Lung microvascular endothelial cell (primary cell): ENCODE data around the gene PARP6. TPM values are rescaled to one million over a fixed set of nuclear protein-coding genes. Genes with fewer than 3 reads are reported as not detected.

Source experiments
- DNase-seq, 2 donors: peaks; one replicate each; pipeline versions ENCODE4 v3.0.0 to v3.0.0-alpha.2; 2010; ENCODE audit warnings: low read depth in 2 of 2
- total RNA-seq: library from RNA; depleted of rRNA; stranded (reverse); fragments of >200 nt; gene quantifications from 2 replicates; pipeline ENCODE4 v1.2.1, GENCODE V29; 2014

The PARP6 gene, protein sequence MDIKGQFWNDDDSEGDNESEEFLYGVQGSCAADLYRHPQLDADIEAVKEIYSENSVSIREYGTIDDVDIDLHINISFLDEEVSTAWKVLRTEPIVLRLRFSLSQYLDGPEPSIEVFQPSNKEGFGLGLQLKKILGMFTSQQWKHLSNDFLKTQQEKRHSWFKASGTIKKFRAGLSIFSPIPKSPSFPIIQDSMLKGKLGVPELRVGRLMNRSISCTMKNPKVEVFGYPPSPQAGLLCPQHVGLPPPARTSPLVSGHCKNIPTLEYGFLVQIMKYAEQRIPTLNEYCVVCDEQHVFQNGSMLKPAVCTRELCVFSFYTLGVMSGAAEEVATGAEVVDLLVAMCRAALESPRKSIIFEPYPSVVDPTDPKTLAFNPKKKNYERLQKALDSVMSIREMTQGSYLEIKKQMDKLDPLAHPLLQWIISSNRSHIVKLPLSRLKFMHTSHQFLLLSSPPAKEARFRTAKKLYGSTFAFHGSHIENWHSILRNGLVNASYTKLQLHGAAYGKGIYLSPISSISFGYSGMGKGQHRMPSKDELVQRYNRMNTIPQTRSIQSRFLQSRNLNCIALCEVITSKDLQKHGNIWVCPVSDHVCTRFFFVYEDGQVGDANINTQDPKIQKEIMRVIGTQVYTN
- 6.5 and 17.1 TPM in 2 replicates for total RNA-seq

DNA sequence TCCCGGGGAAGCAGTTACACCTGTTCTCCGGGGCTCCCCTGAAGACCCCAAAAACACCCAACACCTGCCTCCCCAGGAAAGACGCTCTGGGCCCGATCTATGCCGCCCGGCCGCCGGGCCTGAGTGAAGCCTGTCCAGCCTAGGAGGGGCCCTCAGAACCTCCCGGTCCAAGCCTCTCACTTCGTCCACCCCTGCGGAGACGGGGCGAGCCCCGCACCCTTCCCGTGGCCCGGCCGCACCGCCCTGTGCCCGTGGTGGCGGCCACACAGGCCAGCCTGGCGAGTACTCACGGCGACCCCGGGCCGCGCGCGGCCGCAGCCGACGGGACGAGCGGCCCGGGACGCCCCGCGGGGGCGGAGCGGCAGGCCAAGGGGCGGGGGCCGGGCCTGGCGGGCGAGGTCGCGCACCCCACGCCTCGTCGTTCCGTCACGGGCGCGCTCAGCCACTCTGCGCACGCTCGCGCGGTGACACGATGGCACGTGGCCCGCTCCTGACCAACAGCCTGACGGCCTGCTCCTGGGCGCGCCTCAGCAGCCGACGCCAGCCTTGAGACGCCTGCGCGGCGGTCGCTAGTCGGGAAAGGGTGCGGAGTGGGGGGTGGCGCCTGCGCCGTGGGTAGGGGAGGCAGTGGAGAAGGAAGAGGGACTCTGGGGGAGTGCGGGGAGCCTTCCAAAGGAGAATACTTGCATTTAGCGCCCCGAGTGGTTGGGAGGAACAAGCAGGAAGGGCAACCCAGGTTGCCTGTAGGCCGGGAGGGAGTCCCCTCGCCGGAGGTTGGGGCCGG lies at the start of gene PARP6:
TSS of gene PARP6 (minus strand) at position 342 of the 784 bp plus-strand sequence. CDS start 5,077 bp downstream, outside the sequence.
- DNase-seq, result peak; percentile 98

DNA sequence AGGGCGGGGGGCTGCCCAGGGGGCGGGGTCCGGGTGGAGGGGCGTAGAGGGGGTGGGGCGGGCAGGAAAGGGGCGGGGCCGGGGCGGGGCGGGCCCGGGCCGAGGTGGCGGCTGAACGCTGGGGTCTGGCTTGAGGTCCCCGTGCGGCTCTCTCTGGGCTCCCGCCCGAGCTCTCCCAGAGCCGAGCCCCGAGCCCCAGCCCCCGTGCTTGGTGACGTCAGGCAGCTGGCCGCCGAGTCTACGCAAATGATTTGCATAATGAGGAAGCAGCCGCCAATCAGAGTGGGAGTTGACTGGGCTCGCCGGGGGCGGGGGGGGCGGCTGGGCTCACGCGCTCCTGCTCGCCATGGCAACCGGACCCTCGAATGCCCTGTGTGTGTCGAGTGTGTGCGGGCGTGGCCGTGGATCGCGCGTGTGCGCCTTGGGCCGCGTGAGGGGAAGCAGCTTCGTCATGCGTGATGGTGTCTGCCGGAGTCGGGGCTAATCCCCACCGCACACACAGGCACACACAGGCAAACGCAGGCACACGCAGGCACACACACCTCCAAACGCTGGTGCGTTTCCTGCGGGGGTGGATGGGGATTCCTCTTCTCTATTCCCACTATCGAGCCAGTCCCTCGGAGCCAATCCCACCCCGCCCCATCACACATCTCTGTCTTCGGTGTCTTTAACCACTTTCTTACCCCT lies 47.8 kb upstream of the PARP6 start, which contains the start of gene CELF6:
TSS of gene CELF6 (minus strand) at position 173 of the 687 bp plus-strand sequence. CDS start 283 bp downstream, outside the sequence.
- DNase-seq, result peak; percentile 79 to 82

DNA sequence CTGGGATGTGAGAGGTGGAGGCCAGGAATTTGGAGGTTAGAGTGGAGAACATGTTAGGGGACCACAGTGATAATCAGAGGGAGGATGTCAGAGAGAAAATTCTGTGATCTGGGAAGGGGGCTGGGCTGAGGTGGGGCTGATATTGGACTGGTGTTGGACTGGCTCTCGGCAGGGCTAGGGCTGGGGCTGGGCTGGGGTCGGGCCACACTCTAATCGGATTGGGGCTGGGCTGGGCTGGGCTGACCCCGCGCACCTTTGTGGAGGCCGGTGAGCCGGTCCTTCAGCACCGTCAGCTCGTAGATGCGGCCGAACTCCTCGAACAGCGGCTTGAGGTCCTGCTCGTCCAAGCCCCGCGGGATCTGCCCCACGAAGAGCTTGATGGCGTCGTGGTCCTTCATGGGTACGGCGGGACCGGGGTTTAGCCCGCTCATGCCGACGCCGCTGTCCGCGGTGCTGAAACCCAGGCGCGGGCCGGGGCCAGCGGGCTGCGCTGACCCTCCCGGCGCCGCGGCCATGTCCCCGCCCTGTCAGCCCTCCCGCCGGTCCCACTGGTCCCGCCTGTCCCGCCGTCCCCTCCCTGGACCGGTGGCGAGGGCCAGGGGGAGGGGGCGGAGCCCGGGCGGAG lies 47.1 kb upstream of the PARP6 start:
- DNase-seq, result peak; percentile 66 to 79

DNA sequence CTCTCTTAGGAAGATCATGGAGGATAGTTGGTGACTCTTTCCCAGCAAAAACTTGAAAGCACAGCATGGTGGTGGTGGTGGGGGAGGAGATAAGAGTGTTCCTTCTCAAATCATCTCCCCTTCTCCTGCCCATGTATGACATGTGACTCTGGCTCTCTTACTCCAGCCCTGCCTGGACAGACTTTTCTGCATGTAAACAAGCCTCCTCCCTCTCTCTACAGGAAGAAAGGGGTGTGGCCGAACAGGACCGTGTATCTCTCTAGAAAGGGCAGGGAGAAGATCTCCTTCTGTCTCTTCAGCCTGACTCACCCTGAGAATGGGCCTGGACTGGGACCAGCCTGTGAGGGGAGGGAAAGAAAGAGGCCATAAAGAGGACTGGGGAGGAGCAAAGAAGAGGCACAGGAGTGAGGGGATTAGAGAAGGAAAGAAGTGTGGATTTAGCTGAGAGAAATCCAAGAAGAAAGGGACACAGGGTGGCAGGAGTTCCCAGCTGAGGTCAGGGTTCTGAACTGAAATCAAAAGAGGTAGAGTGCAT lies 46.1 kb upstream of the PARP6 start:
- no peak for DNase-seq

DNA sequence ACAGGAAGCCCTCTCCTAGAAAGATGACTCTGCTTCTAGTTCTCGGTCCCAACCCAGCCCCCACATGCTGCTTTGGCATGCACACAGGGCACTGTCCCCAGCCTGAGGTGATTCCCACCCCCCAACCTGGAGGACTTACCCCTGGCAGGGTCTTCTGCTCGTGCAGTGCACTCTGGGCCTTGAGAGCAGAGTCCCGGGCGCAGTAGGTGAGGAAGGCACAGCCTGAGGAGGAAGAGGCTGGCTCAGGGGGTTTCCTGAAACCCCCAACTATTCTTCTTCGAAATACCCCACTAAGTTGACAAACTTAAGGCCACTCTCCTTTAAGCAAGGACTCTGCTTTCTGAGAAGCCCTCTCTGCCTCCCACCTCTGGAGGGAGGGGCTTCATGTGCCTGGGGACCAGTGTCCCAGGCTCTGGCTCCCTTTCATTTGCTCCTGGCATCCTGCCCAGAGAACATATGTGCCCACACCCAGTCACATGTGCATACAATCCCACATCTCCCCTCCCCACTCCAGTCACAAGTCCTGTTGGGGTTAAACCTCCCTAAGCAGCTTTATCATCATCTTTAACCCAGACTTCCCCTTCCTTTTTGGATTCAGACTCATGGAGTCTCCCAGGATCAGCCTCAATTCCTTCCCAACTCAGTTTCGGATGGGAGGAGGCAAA lies 43.5 kb upstream of the PARP6 start:
- DNase-seq, result no peak

DNA sequence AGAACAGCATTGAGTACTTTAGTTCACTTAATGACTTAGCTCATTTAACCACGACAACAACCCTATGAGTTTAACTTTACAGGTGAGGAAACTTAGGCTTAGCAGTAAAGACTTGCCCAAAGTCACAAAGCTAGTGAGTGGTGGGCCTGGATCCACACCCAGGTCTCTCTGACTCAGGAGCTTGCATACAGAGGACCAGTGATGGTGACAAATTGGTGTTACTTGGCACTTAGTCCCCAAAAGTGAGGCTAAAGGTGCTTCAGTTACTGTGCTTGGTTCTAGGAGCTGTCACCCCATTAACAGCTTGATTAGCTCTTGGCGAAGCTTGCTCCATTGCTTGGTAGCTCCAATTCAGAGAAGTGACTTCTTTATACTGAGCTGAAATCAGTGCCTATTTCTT lies 41.5 kb upstream of the PARP6 start:
- no peak for DNase-seq

DNA sequence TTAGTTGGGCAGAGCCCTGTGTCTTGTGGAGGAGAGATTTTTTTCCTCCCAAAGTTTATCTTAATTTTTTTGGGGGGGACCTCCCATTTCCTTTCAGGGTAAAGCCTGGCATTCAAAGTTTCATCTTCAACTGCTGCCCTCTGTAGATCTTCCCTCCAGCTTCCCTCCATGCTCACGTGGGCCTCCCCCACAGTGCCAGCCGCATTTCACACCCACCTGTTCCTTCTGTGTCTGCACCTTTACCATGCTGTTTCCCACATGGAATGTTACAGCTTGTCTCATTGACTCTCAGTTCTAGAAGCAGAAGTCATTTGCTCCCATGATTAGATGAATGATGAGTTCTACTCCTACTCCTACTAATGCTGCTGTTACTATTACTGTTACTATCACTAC lies 41.1 kb upstream of the PARP6 start:
- DNase-seq, result no peak

DNA sequence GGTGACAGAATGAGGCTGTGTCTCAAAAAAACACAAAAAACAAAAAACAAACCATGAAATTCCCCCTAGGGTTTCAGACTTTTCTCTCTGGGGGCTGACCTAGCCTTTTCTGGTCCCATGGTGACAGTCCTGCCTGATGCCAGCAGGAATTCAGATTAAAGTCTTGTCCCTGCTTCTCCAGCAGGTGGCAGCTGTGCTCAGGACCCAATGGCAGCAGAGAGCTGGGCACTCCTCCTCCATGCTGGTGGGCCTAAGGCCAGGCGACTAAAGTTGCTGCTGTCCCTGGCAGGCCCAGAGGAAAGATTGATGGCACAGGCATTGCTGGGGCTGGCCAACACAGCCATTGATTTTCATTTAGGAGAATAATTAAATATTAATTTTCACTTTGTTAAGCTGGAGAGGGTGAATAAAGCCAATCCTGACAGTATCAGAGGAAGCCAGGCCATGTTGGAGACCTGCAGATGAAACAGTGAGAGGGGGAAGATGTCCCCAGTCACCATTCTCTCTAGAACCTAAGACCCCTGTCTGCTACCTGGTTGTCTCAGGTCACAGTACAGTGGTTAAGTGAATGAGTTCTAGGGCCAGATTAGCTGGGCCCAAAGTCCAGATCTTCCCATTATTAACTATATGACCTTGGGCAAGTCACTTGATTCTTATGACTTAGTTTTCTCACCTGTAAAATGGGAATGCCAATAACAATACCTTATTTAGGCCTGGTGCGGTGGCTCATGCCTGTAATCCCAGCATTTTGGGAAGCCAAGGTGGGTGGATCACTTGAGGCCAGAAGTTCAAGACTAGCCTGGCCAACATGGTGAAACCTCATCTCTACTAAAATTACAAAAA lies 40.5 kb upstream of the PARP6 start:
- peak; percentile 72 to 87 for DNase-seq

DNA sequence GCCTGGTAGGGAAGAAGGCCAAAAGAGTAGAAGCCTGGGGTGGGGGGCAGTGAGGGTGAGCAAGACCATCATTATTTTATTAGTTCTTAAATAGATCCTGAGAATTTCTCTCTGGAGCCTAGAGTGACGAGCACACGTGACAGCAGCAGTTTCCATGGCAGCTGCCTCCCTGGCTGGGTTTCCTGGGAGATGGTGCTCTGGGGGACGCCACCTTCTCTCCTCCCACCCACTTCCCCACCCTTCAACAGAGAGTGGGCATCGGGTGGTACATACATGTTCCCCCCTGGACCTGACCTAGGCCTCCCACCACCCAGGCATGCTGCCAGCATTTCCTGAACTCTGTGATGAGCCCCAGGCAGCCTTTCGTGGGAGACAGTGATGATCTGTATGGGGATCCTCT lies 34.7 kb upstream of the PARP6 start:
- no peak for DNase-seq

DNA sequence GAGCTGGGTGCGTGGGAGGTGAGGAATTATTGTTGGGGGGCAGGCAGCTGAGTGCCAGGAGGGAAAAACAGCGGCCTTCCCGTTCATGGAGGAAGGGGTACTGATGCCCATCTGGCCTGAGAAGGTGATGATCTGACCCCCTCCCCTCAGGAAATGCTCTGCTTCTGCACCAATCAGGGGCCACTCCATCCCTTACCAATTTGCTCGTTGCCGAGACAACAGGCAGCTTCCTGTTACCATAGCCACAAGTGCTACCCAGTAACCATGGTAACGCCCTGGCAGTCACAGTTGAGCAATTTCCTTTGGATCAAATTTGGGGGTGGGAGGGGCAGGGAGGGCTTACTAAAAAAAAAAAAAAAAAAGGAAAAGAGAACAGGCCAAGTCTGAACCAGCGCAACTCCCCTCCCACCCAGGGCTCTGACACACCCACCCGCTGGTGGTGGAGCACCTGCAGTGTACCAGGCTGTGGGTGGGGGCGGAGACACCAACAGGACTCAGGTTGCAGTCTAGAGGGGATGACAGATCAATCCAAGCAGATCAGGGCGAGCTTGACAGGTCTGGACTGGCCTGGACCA lies 33.9 kb upstream of the PARP6 start:
- peak; percentile 38 to 67 for DNase-seq

DNA sequence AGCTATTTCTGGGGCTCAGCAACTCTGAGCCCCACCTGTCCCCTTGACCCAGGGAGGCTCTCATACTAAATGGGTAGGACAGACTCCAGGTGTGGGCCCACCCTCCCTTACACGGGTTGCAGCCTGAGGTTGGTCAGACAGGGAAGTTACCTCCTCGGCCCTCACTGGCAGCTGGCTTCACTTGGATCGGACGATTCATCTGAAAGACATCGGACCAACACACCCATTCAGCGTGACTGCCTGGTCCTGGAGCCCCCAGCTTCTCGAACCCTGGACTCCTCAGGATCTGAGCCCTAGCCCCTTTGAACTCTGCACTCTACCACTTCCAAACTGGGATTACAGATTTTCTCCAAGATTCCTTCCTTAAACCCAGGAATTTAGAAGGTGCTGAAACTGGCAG lies 32.2 kb upstream of the PARP6 start:
- DNase-seq, result no peak

DNA sequence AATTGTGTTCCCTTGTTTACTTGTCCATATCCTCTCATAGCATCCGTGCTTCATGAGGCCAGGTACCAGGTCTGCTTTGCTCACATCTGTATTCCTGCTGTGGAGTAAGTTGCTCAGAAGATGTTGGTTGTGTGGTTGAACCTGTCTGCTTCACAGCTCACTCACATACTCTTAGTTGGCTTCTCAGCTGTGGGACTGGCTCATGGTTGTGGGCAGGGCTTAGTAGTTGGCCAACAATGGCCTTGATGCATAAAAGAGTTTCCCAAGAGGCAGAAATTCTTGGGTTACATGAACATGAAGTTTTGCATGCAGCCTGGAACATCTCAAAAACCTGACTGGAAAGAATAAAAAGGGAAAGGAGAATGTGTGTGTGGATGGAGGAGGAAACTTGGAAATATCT lies 30.6 kb upstream of the PARP6 start:
- DNase-seq, result no peak

DNA sequence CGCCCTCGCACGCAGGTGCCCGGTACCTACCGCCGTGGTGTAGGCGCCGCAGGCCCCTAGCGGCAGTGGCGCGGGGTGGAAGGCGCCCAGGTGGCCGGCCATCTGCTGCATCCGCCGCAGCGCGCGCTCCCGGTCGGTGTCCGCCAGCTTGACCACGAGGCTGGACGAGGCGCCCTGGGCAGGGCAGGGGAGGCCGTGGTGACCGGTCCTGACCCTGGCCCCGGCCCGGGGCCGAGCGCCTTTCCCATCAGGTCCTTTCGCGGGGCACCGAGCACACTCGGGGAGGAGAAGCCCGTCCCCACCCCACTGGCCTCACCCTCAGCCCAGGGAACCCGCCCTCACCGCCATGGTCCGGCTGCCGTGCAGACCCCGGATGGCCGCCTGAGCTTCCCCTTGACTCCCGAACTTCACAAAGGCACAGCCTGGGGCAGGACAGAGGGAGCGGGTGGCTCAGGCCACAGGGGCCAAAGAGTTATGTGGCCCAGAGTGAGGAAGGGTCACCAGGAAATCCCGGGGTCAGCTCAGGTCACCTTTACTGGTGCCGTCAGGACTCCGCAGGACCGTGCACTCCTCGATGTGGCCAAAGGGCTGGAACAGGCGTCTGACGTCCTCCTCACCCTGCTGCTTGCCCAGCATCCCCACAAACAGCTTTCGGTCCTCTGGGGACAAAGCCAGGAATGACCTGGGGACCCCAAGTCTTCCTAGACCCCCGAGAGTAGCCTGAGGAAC lies 17.4 kb upstream of the PARP6 start:
- DNase-seq, result no peak

DNA sequence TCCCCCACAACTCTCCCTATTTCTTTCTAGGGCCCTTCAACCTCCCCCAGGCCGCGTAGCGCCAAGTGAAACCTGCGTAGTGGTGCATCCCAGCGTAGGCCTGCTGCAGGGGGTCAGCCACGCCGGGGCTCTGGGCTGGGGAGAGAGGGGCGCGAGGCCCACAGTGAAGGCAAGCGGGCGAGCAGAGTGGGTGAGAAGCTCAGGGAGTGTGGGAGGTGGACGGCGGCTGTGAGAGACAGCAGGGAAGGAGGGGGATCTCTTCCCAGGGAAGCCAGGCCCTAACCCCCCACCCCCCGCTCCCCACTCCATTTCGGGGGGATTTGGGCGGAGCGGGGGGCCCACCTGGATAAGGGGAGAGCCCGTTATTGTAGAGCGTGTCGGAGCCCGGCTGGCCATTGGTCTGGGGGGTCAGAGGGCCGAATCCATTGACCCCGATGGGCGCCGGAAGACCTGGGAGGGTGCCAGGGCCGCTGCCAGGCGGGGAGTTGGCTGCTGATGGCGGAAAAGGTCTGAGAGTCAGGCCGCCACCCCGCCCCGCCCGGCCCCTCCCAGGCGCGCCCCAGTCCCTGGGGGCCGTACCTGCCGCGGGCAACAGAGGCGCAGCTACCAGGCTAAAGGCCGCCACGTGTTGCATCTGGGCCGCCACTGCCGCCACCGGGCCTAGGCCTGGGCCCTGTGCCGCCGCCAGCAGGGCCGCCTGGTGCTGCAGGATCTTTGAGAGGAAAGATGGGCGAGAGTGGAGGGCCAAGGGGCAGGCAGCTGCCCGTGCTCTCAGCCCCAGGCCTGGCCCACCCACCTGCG lies 16.6 kb upstream of the PARP6 start:
- no peak for DNase-seq

DNA sequence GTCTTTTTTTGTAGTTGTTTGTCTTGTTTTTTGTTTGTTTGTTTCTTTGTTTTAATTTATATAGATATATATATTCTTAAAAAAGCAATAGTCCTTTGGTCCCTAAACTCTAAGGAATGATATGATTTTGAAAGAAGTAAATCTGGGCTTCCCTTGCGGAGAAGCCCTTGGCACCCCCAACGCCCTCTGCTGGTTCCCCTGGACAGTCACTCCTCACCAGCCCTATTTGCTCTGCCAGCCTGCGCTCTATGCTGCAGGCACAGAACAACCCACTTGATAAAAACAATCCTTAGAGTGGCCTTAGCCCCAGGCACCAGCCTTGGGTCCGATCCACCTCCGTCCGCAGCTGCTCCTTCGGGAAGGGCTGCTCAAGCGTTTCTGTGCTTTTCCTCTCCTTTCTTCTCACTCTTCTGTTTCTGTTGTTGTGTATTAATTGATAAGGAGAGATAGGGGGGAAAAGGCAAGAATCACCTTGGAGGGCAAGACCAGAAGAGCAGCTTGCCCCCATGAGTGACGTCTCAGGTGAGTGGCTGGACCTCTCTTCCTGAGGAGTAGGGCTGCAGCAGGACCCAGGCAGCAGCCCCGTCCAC lies 13.7 kb upstream of the PARP6 start:
- DNase-seq, result peak; percentile 46 to 63

DNA sequence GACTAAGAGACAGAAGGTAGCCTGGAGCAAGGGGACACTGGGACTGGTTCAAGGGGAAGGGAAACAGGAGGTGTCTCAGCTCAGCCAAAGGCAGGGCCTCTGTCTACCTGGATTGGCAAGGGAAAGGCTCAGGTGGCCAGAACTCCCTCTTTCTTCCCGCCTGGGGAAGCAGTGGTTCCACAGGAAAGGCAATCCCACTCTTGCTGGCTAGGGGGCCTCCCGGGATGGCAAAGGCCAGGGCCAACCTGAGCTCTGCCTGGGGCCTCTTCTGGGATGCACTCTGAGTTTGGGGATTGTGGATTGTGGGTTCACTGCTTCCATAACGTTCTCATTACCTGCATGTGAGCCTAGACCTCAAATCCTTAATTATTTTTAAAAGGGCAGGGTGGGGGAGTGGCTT lies 13.0 kb upstream of the PARP6 start:
- no peak for DNase-seq

DNA sequence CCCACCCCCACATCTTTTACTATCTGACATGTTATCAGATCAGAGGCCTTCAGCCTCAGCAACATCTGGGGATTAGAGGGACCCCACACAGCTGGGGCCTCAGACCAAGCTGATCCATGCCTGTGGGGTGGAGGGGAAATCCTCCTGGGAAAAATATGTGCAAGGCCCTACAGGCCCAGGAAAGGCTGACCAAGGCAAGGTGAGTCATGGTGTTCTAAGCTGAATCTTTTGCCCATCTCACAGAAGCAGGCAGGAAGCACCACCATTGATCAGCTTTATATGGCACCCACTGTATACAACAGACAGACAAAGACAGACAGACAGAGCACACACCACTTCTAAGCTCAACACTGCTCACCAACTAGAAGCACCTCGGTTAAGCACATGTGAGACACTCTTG lies 12.4 kb upstream of the PARP6 start:
- DNase-seq, result peak in 1 of 2 donors; percentile 3
